Adrenal gland (tissue), 5 donors: ENCODE results near the gene SCIMP.

Experiments
- POLR2A ChIP-seq, 2 donors: fragments of 450-650 bp; IDR thresholded peaks; one replicate each; pipeline ENCODE4 v1.6.1; 2017; ENCODE audit warnings: antibody characterized with exemption in 2 of 2, mild to moderate bottlenecking in 2 of 2, moderate library complexity in 1 of 2
- TF ChIP-seq, protein P1 (sequence below), 6 experiments: fragments of 450-650 bp in 4 of 6; fragments of 200-600 bp in 2 of 6; sonication (generic) in 1 of 6; IDR thresholded peaks; 1 replicate in 5 of 6; 2 replicates in 1 of 6; pipeline versions ENCODE4 v1.5.1 to v1.8.0; 2016 to 2021; ENCODE audit warnings: antibody characterized with exemption in 6 of 6, mild to moderate bottlenecking in 2 of 6, moderate library complexity in 1 of 6
- donor health status: DM: no; HTN: no; CAD: no.

DNA sequence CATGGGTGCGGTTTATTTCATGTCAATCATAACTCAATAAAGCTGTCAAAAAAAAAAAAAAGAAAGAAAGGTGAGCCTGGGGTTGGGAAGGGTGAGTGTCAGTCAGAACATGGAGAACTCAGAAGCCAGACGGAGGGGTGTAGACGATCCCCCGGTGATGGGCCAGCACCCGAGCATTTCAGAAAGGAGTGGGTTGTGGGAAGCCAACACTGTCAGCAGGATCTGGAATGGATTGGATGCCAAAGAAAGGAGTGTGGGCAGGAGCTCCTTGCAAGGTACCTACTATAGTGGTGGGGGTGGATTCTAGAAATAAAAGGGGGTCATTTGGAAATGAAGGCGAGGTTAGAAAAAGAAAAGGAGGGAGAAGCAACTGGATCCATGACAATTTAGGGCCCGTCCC lies 19.8 kb upstream of the SCIMP start:
- TF ChIP-seq POLR2A (IDR thresholded peaks at IDR 0.05): no peak
- TF ChIP-seq, protein P1, sequence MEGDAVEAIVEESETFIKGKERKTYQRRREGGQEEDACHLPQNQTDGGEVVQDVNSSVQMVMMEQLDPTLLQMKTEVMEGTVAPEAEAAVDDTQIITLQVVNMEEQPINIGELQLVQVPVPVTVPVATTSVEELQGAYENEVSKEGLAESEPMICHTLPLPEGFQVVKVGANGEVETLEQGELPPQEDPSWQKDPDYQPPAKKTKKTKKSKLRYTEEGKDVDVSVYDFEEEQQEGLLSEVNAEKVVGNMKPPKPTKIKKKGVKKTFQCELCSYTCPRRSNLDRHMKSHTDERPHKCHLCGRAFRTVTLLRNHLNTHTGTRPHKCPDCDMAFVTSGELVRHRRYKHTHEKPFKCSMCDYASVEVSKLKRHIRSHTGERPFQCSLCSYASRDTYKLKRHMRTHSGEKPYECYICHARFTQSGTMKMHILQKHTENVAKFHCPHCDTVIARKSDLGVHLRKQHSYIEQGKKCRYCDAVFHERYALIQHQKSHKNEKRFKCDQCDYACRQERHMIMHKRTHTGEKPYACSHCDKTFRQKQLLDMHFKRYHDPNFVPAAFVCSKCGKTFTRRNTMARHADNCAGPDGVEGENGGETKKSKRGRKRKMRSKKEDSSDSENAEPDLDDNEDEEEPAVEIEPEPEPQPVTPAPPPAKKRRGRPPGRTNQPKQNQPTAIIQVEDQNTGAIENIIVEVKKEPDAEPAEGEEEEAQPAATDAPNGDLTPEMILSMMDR (IDR thresholded peaks at IDR 0.05): no peak
